Fibroblast of villous mesenchyme (primary cell): ENCODE data around the gene DIRAS2. TPM values are rescaled to one million over a fixed set of nuclear protein-coding genes. Genes with fewer than 3 reads are reported as not detected.

Experiments
- DNase-seq: peaks from one replicate; pipeline ENCODE4 v3.0.0-alpha.2; 2010; ENCODE audit warnings: low read depth
- H3K4me3 ChIP-seq: 2 replicates; pipeline ENCODE4 v1.5.1; 2011; ENCODE audit warnings: low read depth, mild to moderate bottlenecking, low read length
- total RNA-seq: library from RNA; depleted of rRNA; stranded (reverse); fragments of >200 nt; gene quantifications from 2 replicates; pipeline ENCODE4 v1.2.3, GENCODE V29; 2012
- TF ChIP-seq, protein P1 (sequence below): IDR thresholded peaks from 2 replicates; pipeline ENCODE4 v1.5.1; 2012; ENCODE audit warnings: low read depth, mild to moderate bottlenecking, low read length; ENCODE audit not compliant: insufficient read depth

DIRAS2 gene
- total RNA-seq, 1 donor, result 1.3 TPM

DNA sequence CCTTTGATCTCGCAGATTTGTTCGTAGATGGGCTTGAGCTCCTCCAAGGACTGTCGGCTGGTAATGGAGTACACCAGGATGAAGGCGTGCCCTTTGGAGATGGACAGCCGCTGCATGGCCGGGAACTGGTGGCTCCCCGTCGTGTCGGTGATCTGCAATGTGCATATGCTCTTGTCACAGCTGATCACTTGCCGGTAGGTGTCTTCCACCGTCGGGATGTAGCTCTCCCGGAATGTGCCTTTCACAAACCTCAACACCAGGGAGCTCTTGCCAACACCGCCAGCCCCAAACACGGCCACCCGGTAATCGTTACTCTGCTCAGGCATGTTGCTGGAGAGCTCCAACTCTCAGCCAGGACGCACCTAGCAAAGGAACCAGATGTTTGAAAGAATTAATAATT, 29.1 kb downstream of the DIRAS2 start:
- TF ChIP-seq, protein P1, sequence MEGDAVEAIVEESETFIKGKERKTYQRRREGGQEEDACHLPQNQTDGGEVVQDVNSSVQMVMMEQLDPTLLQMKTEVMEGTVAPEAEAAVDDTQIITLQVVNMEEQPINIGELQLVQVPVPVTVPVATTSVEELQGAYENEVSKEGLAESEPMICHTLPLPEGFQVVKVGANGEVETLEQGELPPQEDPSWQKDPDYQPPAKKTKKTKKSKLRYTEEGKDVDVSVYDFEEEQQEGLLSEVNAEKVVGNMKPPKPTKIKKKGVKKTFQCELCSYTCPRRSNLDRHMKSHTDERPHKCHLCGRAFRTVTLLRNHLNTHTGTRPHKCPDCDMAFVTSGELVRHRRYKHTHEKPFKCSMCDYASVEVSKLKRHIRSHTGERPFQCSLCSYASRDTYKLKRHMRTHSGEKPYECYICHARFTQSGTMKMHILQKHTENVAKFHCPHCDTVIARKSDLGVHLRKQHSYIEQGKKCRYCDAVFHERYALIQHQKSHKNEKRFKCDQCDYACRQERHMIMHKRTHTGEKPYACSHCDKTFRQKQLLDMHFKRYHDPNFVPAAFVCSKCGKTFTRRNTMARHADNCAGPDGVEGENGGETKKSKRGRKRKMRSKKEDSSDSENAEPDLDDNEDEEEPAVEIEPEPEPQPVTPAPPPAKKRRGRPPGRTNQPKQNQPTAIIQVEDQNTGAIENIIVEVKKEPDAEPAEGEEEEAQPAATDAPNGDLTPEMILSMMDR, result no peak
- no peak overlapping the region for H3K4me3 ChIP-seq
- DNase-seq, result no peak

DNA sequence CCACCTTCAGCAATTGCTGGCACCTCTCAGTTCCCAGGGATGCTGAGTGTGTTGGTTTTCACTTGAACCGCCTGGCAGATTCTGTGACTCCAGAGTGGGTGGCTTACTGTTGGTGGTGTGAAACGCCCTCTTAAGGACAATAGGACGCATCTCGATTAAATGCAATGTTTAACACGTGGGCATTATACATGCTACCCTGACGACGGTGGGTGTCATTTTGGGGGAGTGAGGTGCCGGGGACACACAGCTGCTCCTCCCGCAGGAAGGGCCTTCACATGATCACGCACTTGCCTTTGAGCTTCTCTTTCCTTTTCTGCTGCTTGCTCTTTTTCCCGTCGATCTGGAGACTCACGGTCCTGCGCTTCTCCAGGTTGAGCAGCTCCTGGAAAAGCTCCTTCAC, 29.7 kb downstream of the DIRAS2 start:
- TF ChIP-seq, protein P1, result no peak
- H3K4me3 ChIP-seq, result no peak overlapping the region
- no peak for DNase-seq

DNA sequence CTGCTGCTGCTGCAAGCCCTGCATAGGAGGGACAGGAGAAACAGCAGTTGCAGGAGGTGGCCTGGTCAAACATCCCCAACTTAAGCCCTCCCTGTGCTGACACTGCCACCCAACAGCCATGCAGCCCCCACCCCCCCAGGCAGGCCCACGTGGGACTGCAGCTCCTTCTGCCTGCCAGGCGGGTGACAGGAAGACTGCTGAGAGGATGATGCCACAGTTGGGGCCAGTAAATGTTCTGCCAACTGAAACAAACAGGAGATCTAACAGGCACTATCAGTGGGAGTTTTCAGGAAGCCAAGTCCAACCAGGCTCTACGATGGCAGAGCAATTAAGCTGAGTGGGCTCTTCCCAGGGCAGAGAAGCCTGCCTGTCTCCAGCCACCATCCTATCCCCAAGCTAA, 31.1 kb downstream of the DIRAS2 start:
- TF ChIP-seq, protein P1, result no peak
- no peak for DNase-seq
- no peak overlapping the region for H3K4me3 ChIP-seq

DNA sequence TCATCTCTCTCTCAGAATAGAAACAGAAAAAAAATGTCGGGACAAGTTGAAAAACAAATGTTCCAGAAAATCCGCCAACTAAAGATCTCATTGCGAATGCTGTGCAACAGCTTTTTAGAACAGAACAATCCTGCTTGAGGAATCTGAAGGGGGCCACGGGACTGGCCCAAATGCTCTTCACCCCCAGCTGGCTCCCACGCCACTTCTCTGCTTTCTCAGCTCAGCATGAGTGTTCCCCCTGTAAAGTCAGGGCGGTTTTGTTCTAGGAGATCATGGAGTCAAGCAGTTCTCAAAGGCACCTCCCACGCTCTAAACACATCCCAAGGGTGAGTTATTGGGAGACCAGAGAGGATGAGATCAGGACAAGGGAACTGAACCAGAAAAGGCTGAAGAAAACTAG, 31.5 kb downstream of the DIRAS2 start:
- TF ChIP-seq, protein P1, result no peak
- no peak overlapping the region for H3K4me3 ChIP-seq
- no peak for DNase-seq

DNA sequence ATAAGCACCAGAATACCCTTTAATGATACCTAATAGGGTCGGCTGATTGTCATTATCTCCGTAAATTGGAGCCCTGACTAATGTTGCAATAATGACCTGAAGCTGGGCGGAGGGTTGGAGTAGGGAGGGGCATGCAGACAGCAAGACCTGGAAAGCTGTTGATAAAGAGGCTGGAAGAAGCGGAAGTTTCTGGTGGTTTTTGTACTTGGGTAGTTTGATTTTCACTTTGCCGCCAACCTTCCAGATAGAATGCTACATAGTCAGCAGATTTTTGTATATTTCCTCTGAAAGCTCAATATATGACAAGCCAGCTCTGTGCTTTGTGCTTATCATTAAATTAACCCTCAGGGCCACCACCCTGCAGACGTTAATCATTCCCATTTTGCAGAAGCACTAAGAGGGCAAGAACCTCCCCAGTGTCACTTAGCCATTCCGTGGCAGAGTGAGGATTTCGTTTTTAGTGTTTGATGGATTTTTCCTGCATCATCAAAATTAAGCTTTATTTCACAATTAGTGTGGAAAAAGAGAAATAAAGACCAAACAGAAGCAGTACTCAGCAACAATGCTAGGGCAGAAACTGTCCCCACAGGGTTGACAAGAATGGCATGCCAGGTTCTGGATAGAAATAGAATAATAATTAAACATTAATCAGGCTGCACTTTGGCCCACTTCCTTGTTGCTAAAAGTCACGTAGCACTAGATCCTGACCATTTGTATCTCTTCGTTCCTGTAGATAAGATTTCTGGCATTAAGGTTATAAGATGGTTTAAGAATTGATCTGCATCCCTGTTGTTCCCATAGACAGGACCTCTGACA, 34.7 kb downstream of the DIRAS2 start:
- TF ChIP-seq, protein P1, result no peak
- no peak overlapping the region for H3K4me3 ChIP-seq
- no peak for DNase-seq

DNA sequence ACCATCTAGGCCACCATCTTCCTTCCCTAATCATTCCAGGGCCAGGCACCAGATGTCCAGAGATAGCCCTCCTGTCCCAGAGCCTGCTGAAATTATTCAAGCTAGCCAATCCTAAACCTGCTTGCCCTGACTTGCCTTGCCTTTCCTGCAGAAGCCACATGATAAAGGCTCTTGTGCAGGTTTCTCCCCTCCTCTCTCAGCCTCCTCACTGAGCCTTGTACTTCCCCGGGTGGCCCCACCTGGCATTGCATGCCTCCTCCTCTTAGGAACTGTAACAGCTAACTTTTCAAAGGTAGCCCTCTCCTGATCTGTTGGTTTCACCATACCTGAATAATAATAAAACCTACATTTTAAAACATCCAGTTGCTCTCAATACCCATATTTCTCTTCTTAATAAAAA, 42.6 kb downstream of the DIRAS2 start:
- DNase-seq, result no peak
- TF ChIP-seq, protein P1, result no peak
- no peak overlapping the region for H3K4me3 ChIP-seq

DNA sequence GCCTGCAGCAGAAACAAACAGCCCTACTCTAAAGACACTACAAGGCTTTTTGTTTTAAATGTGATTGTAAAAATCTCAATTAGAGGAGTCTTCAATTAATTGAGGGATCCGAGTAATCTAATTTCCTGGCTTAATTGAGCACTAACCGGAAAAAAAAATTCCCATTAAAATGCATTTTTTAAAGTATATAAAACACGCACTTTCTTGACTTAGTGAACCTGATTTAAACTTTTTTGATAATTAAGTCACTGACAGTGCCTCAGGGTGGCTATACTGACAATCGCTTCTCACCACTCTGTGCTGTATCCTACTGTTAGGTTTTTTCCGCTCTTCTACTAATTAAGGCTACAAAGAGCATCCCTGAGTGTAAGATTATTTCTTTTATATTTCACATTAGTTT, 44.4 kb downstream of the DIRAS2 start:
- TF ChIP-seq, protein P1, result no peak
- no peak overlapping the region for H3K4me3 ChIP-seq
- DNase-seq, result no peak
